ENCODE results near the gene PTCH1. TPM values are rescaled to one million over a fixed set of nuclear protein-coding genes. Genes with fewer than 3 reads are reported as not detected.

The PTCH1 gene
- total RNA-seq: 33.3 TPM
- long read RNA-seq, partial matches to known transcripts: 2 of 9 reads
- long read RNA-seq, other reads (novel, unspliced or antisense): 7 of 9 reads

DNA sequence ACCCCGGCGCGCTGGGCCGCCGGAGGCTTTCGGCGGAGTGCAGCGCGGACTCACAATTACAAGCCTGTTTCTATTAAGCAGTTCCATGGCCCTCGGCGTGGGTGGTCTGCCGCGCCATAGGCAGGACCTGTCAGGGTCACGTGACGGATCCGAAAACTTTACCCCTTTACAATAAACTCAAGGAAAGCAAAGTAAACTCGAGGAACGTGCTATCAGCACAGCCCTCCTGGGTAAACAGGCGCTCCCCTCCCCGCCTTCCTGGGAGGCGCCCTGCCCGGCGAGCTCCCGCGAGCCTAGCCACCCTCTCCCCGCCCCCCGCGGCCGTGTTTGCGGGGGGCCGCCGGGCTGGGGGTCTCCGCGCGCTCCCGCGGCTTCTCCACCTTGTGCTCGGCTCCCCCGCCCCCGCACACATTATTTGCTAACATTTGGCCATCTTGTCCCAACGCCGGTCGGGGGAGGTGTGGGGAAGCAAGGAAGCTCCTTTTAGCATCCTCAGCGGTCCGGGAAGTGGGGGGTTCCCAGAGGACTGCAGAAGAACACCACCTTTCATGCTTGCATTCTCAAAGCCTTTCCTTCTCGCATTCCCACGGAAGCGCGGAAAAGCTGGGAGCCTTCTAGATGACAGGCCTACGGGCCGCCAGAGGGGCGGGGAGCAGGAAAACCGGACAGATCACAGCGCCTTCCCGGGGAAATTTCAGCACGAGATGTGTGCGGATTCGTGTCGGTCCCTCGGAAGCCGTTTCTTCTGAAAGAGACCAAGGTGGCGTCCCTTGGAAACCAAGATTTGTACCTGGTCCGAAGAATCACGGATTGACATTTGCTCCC lies at the start of gene PTCH1:
Gene PTCH1 (minus strand): TSS at position 238 of the 825 bp plus-strand sequence.
- intact Hi-C loops (cut with DNase I): no loop called here
- H3K9me3 ChIP-seq: no peaks in the 10 kb centered on the region
- H3K27me3 ChIP-seq (ENCODE audit: low read depth): peaks cover 18% of the 10 kb centered on the region
- DNase-seq (peak; percentile 58), ATAC-seq (peak; percentile 78 to 88)
- peak within 1 kb of the TSS; percentile 41 for H3K27ac ChIP-seq
- TF ChIP-seq, protein P1, sequence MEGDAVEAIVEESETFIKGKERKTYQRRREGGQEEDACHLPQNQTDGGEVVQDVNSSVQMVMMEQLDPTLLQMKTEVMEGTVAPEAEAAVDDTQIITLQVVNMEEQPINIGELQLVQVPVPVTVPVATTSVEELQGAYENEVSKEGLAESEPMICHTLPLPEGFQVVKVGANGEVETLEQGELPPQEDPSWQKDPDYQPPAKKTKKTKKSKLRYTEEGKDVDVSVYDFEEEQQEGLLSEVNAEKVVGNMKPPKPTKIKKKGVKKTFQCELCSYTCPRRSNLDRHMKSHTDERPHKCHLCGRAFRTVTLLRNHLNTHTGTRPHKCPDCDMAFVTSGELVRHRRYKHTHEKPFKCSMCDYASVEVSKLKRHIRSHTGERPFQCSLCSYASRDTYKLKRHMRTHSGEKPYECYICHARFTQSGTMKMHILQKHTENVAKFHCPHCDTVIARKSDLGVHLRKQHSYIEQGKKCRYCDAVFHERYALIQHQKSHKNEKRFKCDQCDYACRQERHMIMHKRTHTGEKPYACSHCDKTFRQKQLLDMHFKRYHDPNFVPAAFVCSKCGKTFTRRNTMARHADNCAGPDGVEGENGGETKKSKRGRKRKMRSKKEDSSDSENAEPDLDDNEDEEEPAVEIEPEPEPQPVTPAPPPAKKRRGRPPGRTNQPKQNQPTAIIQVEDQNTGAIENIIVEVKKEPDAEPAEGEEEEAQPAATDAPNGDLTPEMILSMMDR (IDR thresholded peaks at IDR 0.05): no peak
- H3K4me3 ChIP-seq: peak within 1 kb of the TSS; percentile 63
- no peaks in the 10 kb centered on the region for H3K36me3 ChIP-seq
- peaks cover 9% of the 10 kb centered on the region for H3K4me1 ChIP-seq

DNA sequence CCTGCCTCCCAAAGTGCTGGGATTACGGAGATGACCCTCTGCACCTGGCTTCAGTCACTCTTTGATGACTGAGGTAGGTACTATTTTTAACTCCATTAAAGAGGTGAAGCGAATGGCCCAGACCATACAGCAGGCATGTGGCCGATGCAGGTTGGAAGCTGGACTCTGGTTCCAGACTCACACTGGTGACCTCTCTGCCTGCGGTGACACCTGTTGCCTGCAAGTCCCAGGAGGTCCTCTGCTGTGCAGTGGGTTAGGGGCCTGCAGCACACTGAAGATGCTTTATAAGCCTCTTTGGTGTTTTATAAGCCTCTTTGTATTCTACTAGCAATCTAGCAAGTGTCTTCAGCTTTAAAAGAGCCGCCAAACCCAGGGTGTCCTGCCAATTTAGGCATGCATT lies 49.2 kb upstream of the PTCH1 start:
- DNase-seq: no peak
- Histone ChIP-seq H3K36me3 (no peaks in the 10 kb centered on the region), H3K9me3 (no peaks in the 10 kb centered on the region), H3K4me1 (no peaks in the 10 kb centered on the region), H3K27ac (no peak overlapping the region), H3K4me3 (no peak overlapping the region), H3K27me3 (ENCODE audit: low read depth) (peaks cover 10% of the 10 kb centered on the region)
- no peak for ATAC-seq
- TF ChIP-seq, protein P1 (IDR thresholded peaks at IDR 0.05): no peak
- intact Hi-C loops (cut with DNase I): no loop called here

DNA sequence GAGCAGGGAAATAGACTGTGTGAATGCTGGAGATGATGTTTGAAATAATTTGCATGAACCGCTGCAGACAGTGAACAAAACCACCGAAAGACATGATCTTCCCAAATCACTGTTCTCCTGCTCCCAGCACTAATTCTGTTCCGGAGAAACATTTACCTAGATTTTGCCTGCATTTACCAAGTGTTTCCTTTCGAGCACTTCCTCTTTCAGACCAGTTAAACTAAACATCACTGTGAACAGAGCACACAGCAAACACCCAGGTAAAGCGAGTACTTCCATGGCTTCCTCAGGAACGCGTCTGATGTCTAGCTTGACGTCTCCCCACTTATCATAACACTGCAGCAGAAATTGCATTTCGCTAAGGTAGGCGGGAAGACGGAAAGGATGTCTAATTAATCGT lies 45.1 kb upstream of the PTCH1 start:
- intact Hi-C loops (cut with DNase I): no loop called here
- Histone ChIP-seq H3K27ac (no peak overlapping the region), H3K4me1 (no peaks in the 10 kb centered on the region), H3K36me3 (no peaks in the 10 kb centered on the region), H3K9me3 (no peaks in the 10 kb centered on the region), H3K4me3 (no peak overlapping the region), H3K27me3 (ENCODE audit: low read depth) (peaks cover 5% of the 10 kb centered on the region)
- no peak for DNase-seq
- no peak for ATAC-seq
- TF ChIP-seq, protein P1 (IDR thresholded peaks at IDR 0.05): no peak

GRCh38 chr9:95557142-95557541 lies 40.4 kb upstream of the PTCH1 start:
- H3K4me3 ChIP-seq: no peak overlapping the region
- H3K9me3 ChIP-seq: no peaks in the 10 kb centered on the region
- H3K27me3 ChIP-seq (ENCODE audit: low read depth): peaks cover 11% of the 10 kb centered on the region
- no peaks in the 10 kb centered on the region for H3K36me3 ChIP-seq
- DNase-seq (no peak), ATAC-seq (no peak)
- H3K4me1 ChIP-seq: no peaks in the 10 kb centered on the region
- intact Hi-C loops (cut with DNase I): no loop called here
- H3K27ac ChIP-seq: no peak overlapping the region
- TF ChIP-seq, protein P1 (IDR thresholded peaks at IDR 0.05): no peak

GRCh38 chr9:95556521-95556920 lies 39.8 kb upstream of the PTCH1 start:
- no peaks in the 10 kb centered on the region for H3K9me3 ChIP-seq
- intact Hi-C loops (cut with DNase I): no loop called here
- no peak overlapping the region for H3K27ac ChIP-seq
- H3K4me3 ChIP-seq: no peak overlapping the region
- no peaks in the 10 kb centered on the region for H3K36me3 ChIP-seq
- DNase-seq (no peak), ATAC-seq (no peak)
- peaks cover 11% of the 10 kb centered on the region for H3K27me3 ChIP-seq (ENCODE audit: low read depth)
- TF ChIP-seq, protein P1 (IDR thresholded peaks at IDR 0.05): no peak
- H3K4me1 ChIP-seq: no peaks in the 10 kb centered on the region
